CD4-positive, alpha-beta T cell treated with Interferon gamma for 1 hour (primary cell): ENCODE results near the gene OR5T2.
"Not testable (repeated sequence)": the region's sequence is repeated elsewhere in the genome, so short reads cannot be mapped to it uniquely, and the experiment has no call there.

Experiments used
- DNase-seq: peaks from one replicate; pipeline ENCODE4 v3.0.0-alpha.2; 2020

The OR5T2 gene

GRCh38 chr11:56234155-56234554 lies at the start of gene OR5T2:
OR5T2 (minus strand) TSS chr11:56234255; CDS start chr11:56233062, 1,193 bp downstream.
- no peak for DNase-seq

GRCh38 chr11:56273854-56274253 lies 39.8 kb upstream of the OR5T2 start, which contains the start of gene OR5T1:
OR5T1 (plus strand) TSS chr11:56274154; CDS start chr11:56275639, 1,485 bp downstream.
- DNase-seq, result no peak

- DNase-seq, result no peak
These were observed 37.0 kb upstream of the OR5T2 start for GRCh38 chr11:56271092-56271491.

GRCh38 chr11:56251954-56252353 lies 17.9 kb upstream of the OR5T2 start, which contains the start of gene OR5T3:
OR5T3 (plus strand) TSS chr11:56252254; CDS start chr11:56252254, 0 bp downstream.
- no peak for DNase-seq

- not testable (repeated sequence) for DNase-seq
These were observed 14.3 kb downstream of the OR5T2 start for GRCh38 chr11:56219735-56220134.

GRCh38 chr11:56214537-56214936 lies 19.5 kb downstream of the OR5T2 start:
- DNase-seq, result no peak

- DNase-seq, result no peak
These were observed 26.3 kb downstream of the OR5T2 start for GRCh38 chr11:56207790-56208189.

- DNase-seq, result no peak
These were observed 36.7 kb downstream of the OR5T2 start for GRCh38 chr11:56197367-56197766.

GRCh38 chr11:56196705-56197104 lies 37.4 kb downstream of the OR5T2 start:
- DNase-seq, result no peak

- DNase-seq, result no peak
These were observed 45.5 kb downstream of the OR5T2 start for GRCh38 chr11:56188602-56189001.

GRCh38 chr11:56183459-56183858 lies 50.6 kb downstream of the OR5T2 start:
- DNase-seq, result no peak
